Endothelial cell (in vitro differentiated cells): ENCODE measurements around the gene ZNF143. TPM values are rescaled to one million over a fixed set of nuclear protein-coding genes. Genes with fewer than 3 reads are reported as not detected.

ENCODE experiments used
- DNase-seq: peaks from one replicate; pipeline ENCODE4 v3.0.0; 2021; ENCODE audit warnings: low spot score
- H3K27ac Mint-ChIP-seq: one replicate; pipeline ENCODE4 v1.8.0; 2021; ENCODE audit warnings: mixed read lengths, inconsistent platforms; ENCODE audit not compliant: unreplicated experiment
- H3K27me3 Mint-ChIP-seq: one replicate; pipeline ENCODE4 v1.8.0; 2021; ENCODE audit warnings: mild to moderate bottlenecking, moderate library complexity, mixed read lengths, inconsistent platforms; ENCODE audit not compliant: unreplicated experiment
- H3K36me3 Mint-ChIP-seq: one replicate; pipeline ENCODE4 v1.8.0; 2021; ENCODE audit warnings: mild to moderate bottlenecking, low read depth, mixed read lengths, inconsistent platforms; ENCODE audit not compliant: unreplicated experiment
- H3K4me1 Mint-ChIP-seq: one replicate; pipeline ENCODE4 v1.8.0; 2021; ENCODE audit warnings: mild to moderate bottlenecking, mixed read lengths, inconsistent platforms; ENCODE audit not compliant: unreplicated experiment
- H3K4me3 Mint-ChIP-seq: one replicate; pipeline ENCODE4 v1.8.0; 2021; ENCODE audit warnings: mild to moderate bottlenecking, mixed read lengths, inconsistent platforms; ENCODE audit not compliant: unreplicated experiment
- H3K9me3 Mint-ChIP-seq: one replicate; pipeline ENCODE4 v1.8.0; 2021; ENCODE audit warnings: mixed read lengths, inconsistent platforms; ENCODE audit not compliant: unreplicated experiment
- CTCF ChIP-seq: fragments of 200-600 bp; sonication (generic); IDR thresholded peaks from one replicate; pipeline ENCODE4 v1.5.0; 2021; ENCODE audit warnings: antibody characterized with exemption; ENCODE audit not compliant: unreplicated experiment
- total RNA-seq: library from RNA; stranded (reverse); fragmentation: NEBNext Ultra II Directional; extraction: Animal tissue kit (Norgen Biotek cat#: 25700); gene quantifications from one replicate; pipeline ENCODE4 v1.2.1, GENCODE V29; 2021; ENCODE audit not compliant: unreplicated experiment

The ZNF143 gene
- total RNA-seq, 1 donor from 2014 or later: 27.2 TPM

GRCh38 chr11:9528136-9528501 is 67.3 kb downstream of the ZNF143 start:
- Mint-ChIP-seq H3K4me3 (no peak overlapping the region), H3K27me3 (peaks cover 3% of the 10 kb centered on the region), H3K9me3 (no peaks in the 10 kb centered on the region), H3K27ac (no peak overlapping the region), H3K4me1 (no peaks in the 10 kb centered on the region), H3K36me3 (no peaks in the 10 kb centered on the region)
- DNase-seq: no peak
- TF ChIP-seq CTCF: no peak

- no peaks in the 10 kb centered on the region for H3K36me3 Mint-ChIP-seq
- peaks cover 3% of the 10 kb centered on the region for H3K27me3 Mint-ChIP-seq
- peaks cover under 1% of the 10 kb centered on the region for H3K4me1 Mint-ChIP-seq
- no peak overlapping the region for H3K4me3 Mint-ChIP-seq
- H3K27ac Mint-ChIP-seq: no peak overlapping the region
- no peak for TF ChIP-seq CTCF
- no peak for DNase-seq
- no peaks in the 10 kb centered on the region for H3K9me3 Mint-ChIP-seq
These were observed 67.9 kb downstream of the ZNF143 start for GRCh38 chr11:9528573-9529333.

- H3K9me3 Mint-ChIP-seq: no peaks in the 10 kb centered on the region
- H3K4me3 Mint-ChIP-seq: no peak overlapping the region
- peaks cover 3% of the 10 kb centered on the region for H3K27me3 Mint-ChIP-seq
- no peak overlapping the region for H3K27ac Mint-ChIP-seq
- H3K4me1 Mint-ChIP-seq: peaks cover 2% of the 10 kb centered on the region
- H3K36me3 Mint-ChIP-seq: no peaks in the 10 kb centered on the region
- TF ChIP-seq CTCF: no peak
- DNase-seq: no peak
These were observed 68.5 kb downstream of the ZNF143 start for GRCh38 chr11:9529334-9529650.

- no peak overlapping the region for H3K4me3 Mint-ChIP-seq
- no peak for DNase-seq
- no peaks in the 10 kb centered on the region for H3K36me3 Mint-ChIP-seq
- peaks cover 2% of the 10 kb centered on the region for H3K4me1 Mint-ChIP-seq
- H3K27ac Mint-ChIP-seq: no peak overlapping the region
- H3K9me3 Mint-ChIP-seq: no peaks in the 10 kb centered on the region
- TF ChIP-seq CTCF: no peak
- H3K27me3 Mint-ChIP-seq: peaks cover 3% of the 10 kb centered on the region
These were observed 69.3 kb downstream of the ZNF143 start for GRCh38 chr11:9530020-9530621.

- no peaks in the 10 kb centered on the region for H3K36me3 Mint-ChIP-seq
- H3K27ac Mint-ChIP-seq: no peak overlapping the region
- DNase-seq: no peak
- H3K4me3 Mint-ChIP-seq: no peak overlapping the region
- H3K9me3 Mint-ChIP-seq: no peaks in the 10 kb centered on the region
- H3K27me3 Mint-ChIP-seq: peaks cover 3% of the 10 kb centered on the region
- peaks cover 2% of the 10 kb centered on the region for H3K4me1 Mint-ChIP-seq
- no peak for TF ChIP-seq CTCF
These were observed 70.3 kb downstream of the ZNF143 start for GRCh38 chr11:9530901-9531625.
